Trophoblast cell (in vitro differentiated cells and primary cell): ENCODE measurements around the gene TTLL5.

Experiments used
- DNase-seq, 2 donors: peaks; one replicate each; pipeline ENCODE4 v3.0.0-alpha.2; 2016
- H2AFZ ChIP-seq: 2 replicates; pipeline ENCODE4 v1.6.1; 2013; ENCODE audit warnings: low read length, moderate library complexity, mild to moderate bottlenecking; ENCODE audit not compliant: insufficient read depth, poor library complexity
- H2AK5ac ChIP-seq: 2 replicates; pipeline ENCODE4 v1.6.1; 2013; ENCODE audit warnings: mild to moderate bottlenecking, low read length
- H2BK120ac ChIP-seq: 2 replicates; pipeline ENCODE4 v1.6.1; 2013; ENCODE audit warnings: low read length, mild to moderate bottlenecking, moderate library complexity; ENCODE audit not compliant: insufficient read depth, poor library complexity
- H2BK12ac ChIP-seq: 2 replicates; pipeline ENCODE4 v1.6.1; 2013; ENCODE audit warnings: mild to moderate bottlenecking, low read length, moderate library complexity
- H2BK5ac ChIP-seq: 2 replicates; pipeline ENCODE4 v1.6.1; 2013; ENCODE audit warnings: low read length, low read depth, moderate library complexity, mild to moderate bottlenecking; ENCODE audit not compliant: poor library complexity
- H3K14ac ChIP-seq: 2 replicates; pipeline ENCODE4 v1.6.1; 2013; ENCODE audit warnings: mild to moderate bottlenecking, low read length
- H3K18ac ChIP-seq: 2 replicates; pipeline ENCODE4 v1.6.1; 2013; ENCODE audit warnings: mild to moderate bottlenecking, low read length
- H3K23ac ChIP-seq: 2 replicates; pipeline ENCODE4 v1.6.1; 2013; ENCODE audit warnings: low read length
- H3K27ac ChIP-seq: 2 replicates; pipeline ENCODE4 v1.5.1; 2013; ENCODE audit warnings: low read depth, mild to moderate bottlenecking, inconsistent platforms, low read length, moderate library complexity
- H3K27me3 ChIP-seq: 2 replicates; pipeline ENCODE4 v1.6.1; 2013; ENCODE audit warnings: inconsistent platforms, mild to moderate bottlenecking, low read length, moderate library complexity; ENCODE audit not compliant: insufficient read depth
- H3K36me3 ChIP-seq, 2 experiments: 1 replicate in 1 of 2; 2 replicates in 1 of 2; pipeline ENCODE4 v1.6.1; 2013; ENCODE audit warnings: low read length in 2 of 2, mild to moderate bottlenecking in 2 of 2, moderate library complexity in 1 of 2; ENCODE audit not compliant: insufficient read depth in 2 of 2, control insufficient read depth in 1 of 2
- H3K4ac ChIP-seq: 2 replicates; pipeline ENCODE4 v1.6.1; 2013; ENCODE audit warnings: low read depth, mild to moderate bottlenecking, low read length, moderate library complexity
- H3K4me1 ChIP-seq, 2 experiments: 1 replicate in 1 of 2; 2 replicates in 1 of 2; pipeline ENCODE4 v1.6.1; 2013; ENCODE audit warnings: low read length in 2 of 2, mild to moderate bottlenecking in 2 of 2, moderate library complexity in 1 of 2; ENCODE audit not compliant: insufficient read depth in 2 of 2, control insufficient read depth in 1 of 2
- H3K4me2 ChIP-seq: 2 replicates; pipeline ENCODE4 v1.6.1; 2013; ENCODE audit warnings: inconsistent platforms, mild to moderate bottlenecking, low read length, moderate library complexity
- H3K4me3 ChIP-seq: 2 replicates; pipeline ENCODE4 v1.5.1; 2013; ENCODE audit warnings: mild to moderate bottlenecking, low read depth, low read length, inconsistent platforms
- H3K79me1 ChIP-seq: one replicate; pipeline ENCODE4 v1.6.1; 2013; ENCODE audit warnings: low read length
- H3K79me2 ChIP-seq: 2 replicates; pipeline ENCODE4 v1.6.1; 2013; ENCODE audit warnings: low read length, mild to moderate bottlenecking; ENCODE audit not compliant: control insufficient read depth, insufficient read depth, poor library complexity
- H3K9ac ChIP-seq: 2 replicates; pipeline ENCODE4 v1.6.1; 2013; ENCODE audit warnings: mild to moderate bottlenecking, low read length
- H3K9me3 ChIP-seq: 2 replicates; pipeline ENCODE4 v1.6.1; 2013; ENCODE audit warnings: low read depth, mild to moderate bottlenecking, control low read depth, inconsistent platforms, low read length; ENCODE audit not compliant: insufficient read depth
- H4K12ac ChIP-seq: 2 replicates; pipeline ENCODE4 v1.6.1; 2013; ENCODE audit warnings: low read depth, mild to moderate bottlenecking, low read length, moderate library complexity
- H4K8ac ChIP-seq: 2 replicates; pipeline ENCODE4 v1.6.1; 2013; ENCODE audit warnings: low read depth, mild to moderate bottlenecking, low read length, moderate library complexity
- H4K91ac ChIP-seq: one replicate; pipeline ENCODE4 v1.6.1; 2013; ENCODE audit warnings: low read depth, mild to moderate bottlenecking, low read length, moderate library complexity
- WGBS: extraction: QIAGEN DNeasy Blood & Tissue Kit; methylation state at CpG from one replicate; pipeline ENCODE4 v1.1.7; 2013; ENCODE audit warnings: missing lambda C conversion rate; ENCODE audit not compliant: insufficient read length, insufficient coverage; ENCODE audit errors: extremely low coverage; 5-methylcytosine and 5-hydroxymethylcytosine counted together

TTLL5 gene

DNA sequence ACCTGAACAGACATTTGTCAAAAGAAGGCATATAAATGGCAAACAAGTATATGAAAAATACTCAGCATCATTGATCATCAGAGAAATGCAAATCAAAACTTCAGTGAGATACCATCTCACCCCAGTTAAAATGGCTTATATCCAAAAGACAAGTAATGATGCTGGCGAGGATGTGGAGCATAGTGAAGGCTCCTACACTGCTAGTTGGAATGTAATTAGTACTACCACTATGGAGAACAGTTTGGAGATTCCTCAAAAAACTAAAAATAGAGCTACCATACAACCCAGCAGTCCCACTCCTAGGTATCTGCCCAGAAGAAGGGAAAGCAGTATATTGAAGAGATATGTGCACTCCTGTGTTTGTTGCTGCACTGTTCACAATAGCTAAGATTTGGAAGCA, 174.7 kb downstream of the TTLL5 start:
- Histone ChIP-seq H3K14ac (no peak overlapping the region), H2AFZ (no peak overlapping the region), H3K4ac (no peak overlapping the region), H2BK120ac (no peak overlapping the region), H3K36me3 (peaks cover 5 to 6% of the 10 kb centered on the region in 2 experiments), H3K4me1 (peaks cover 6 to 14% of the 10 kb centered on the region in 2 experiments), H3K18ac (no peak overlapping the region), H3K9ac (no peak overlapping the region), H3K27me3 (no peaks in the 10 kb centered on the region), H3K79me1 (peaks cover 5% of the 10 kb centered on the region), H4K8ac (no peak overlapping the region), H4K12ac (no peak overlapping the region), H3K79me2 (no peaks in the 10 kb centered on the region), H3K27ac (no peak overlapping the region), H2BK5ac (no peak overlapping the region), H4K91ac (no peak overlapping the region), H3K4me3 (no peak overlapping the region), H3K4me2 (no peak overlapping the region), H2AK5ac (no peak overlapping the region), H3K23ac (no peak overlapping the region), H3K9me3 (no peaks in the 10 kb centered on the region), H2BK12ac (no peak overlapping the region)
- DNase-seq, result peak; percentile 29 to 51
- no CpG with 5 or more reads among the region's 1 CpG for WGBS

DNA sequence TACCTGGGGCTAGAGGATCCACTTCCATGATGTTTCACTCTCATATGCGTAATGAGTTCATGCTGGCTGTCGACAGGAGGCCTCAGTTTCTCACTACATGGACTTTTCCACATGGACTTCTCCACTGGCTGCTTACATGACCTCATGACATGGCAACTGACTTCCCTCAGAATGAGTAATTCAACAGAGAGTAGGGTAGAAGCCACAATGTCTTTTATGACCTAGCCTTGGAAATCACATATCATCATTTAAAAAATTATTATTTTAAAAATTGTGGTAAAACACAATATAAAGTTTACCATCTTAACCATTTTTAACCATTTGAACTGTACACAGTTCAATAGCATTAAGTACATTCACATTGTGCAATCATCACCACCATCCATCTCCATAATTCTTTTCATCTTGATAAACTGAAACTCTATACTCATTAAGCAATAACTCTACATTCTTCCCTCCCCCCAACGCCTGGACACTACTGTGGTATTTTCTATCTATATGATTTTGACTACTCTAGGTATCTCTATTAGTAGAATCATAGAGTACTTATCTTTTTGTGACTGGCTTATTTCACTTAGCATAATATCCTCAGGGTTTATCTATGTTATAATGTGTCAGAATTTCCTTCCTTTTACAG, 176.2 kb downstream of the TTLL5 start:
- no peak overlapping the region for H2AK5ac ChIP-seq
- H2BK5ac ChIP-seq, result no peak overlapping the region
- H2AFZ ChIP-seq, result no peak overlapping the region
- H3K23ac ChIP-seq, result no peak overlapping the region
- H3K9ac ChIP-seq, result no peak overlapping the region
- no peak overlapping the region for H3K14ac ChIP-seq
- WGBS, result no CpG with 5 or more reads among the region's 3 CpGs
- H4K12ac ChIP-seq, result no peak overlapping the region
- no peaks in the 10 kb centered on the region for H3K79me2 ChIP-seq
- H3K4me1 ChIP-seq, result peaks cover 6% of the 10 kb centered on the region in 2 experiments
- H3K9me3 ChIP-seq, result no peaks in the 10 kb centered on the region
- H3K27me3 ChIP-seq, result no peaks in the 10 kb centered on the region
- no peak overlapping the region for H3K4me2 ChIP-seq
- peak overlapping the region; percentile 24 for H2BK12ac ChIP-seq
- peaks cover 5 to 6% of the 10 kb centered on the region in 2 experiments for H3K36me3 ChIP-seq
- H3K4me3 ChIP-seq, result no peak overlapping the region
- no peak overlapping the region for H4K8ac ChIP-seq
- H2BK120ac ChIP-seq, result no peak overlapping the region
- H3K4ac ChIP-seq, result no peak overlapping the region
- H3K79me1 ChIP-seq, result peaks cover 3% of the 10 kb centered on the region
- no peak overlapping the region for H3K18ac ChIP-seq
- no peak overlapping the region for H4K91ac ChIP-seq
- DNase-seq, result peak; percentile 43 to 69
- no peak overlapping the region for H3K27ac ChIP-seq

DNA sequence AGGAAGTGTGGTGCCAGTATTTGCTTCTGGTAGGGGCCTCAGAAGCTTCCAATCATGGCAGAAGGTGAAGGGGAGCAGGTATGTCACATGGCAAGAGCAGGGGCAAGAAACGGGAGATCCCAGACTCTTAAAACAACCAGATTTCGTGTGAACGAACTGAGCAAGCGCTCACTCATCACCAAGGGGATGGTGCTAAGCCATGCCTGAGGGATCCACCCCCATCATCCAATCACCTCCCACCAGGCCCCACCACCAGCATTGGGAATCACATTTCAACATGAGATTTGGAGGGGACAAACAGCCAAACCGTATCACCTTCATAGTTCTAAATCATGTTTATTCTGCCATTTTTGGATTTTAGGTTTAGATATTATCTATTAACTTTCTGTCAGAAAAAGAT, 179.9 kb downstream of the TTLL5 start:
- Histone ChIP-seq H4K91ac (no peak overlapping the region), H3K79me1 (no peaks in the 10 kb centered on the region), H3K4me2 (no peak overlapping the region), H4K12ac (no peak overlapping the region), H3K4me3 (no peak overlapping the region), H3K9ac (no peak overlapping the region), H3K4me1 (peaks cover 2 to 4% of the 10 kb centered on the region in 2 experiments), H2BK120ac (no peak overlapping the region), H3K14ac (no peak overlapping the region), H2AK5ac (no peak overlapping the region), H3K18ac (no peak overlapping the region), H2BK5ac (no peak overlapping the region), H4K8ac (no peak overlapping the region), H3K9me3 (no peaks in the 10 kb centered on the region), H2BK12ac (no peak overlapping the region), H3K36me3 (peaks cover 3 to 5% of the 10 kb centered on the region in 2 experiments), H3K23ac (no peak overlapping the region), H3K27ac (no peak overlapping the region), H3K4ac (no peak overlapping the region), H3K79me2 (no peaks in the 10 kb centered on the region), H2AFZ (no peak overlapping the region), H3K27me3 (no peaks in the 10 kb centered on the region)
- DNase-seq, result no peak
- no CpG with 5 or more reads among the region's 5 CpGs for WGBS

DNA sequence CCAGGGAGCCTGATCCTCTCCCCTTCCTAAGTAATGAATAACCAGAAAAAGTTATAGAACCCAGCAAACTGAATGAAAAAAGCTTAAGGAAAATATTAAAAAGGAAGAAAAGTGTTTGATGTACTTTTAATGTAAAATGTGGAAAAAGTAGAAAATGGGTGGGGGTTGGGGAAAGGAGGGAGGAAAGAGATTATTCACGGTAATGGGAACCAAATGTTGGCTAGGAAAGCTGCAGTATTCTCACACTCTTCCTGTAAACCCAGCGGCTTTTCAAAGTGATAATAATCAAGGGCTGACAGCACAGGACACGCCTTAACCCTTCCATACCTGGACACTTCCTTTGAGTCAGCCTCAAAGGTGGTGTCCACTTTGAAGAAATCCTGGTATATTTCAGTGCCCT, 181.5 kb downstream of the TTLL5 start:
- H2BK120ac ChIP-seq, result no peak overlapping the region
- no peak overlapping the region for H3K4me2 ChIP-seq
- H3K27ac ChIP-seq, result no peak overlapping the region
- no peak overlapping the region for H2BK12ac ChIP-seq
- H3K79me2 ChIP-seq, result no peaks in the 10 kb centered on the region
- peaks cover 2 to 4% of the 10 kb centered on the region in 2 experiments for H3K4me1 ChIP-seq
- no peak overlapping the region for H4K12ac ChIP-seq
- no CpG with 5 or more reads among the region's 3 CpGs for WGBS
- no peak overlapping the region for H2AFZ ChIP-seq
- H3K4me3 ChIP-seq, result no peak overlapping the region
- H3K79me1 ChIP-seq, result no peaks in the 10 kb centered on the region
- no peak overlapping the region for H3K4ac ChIP-seq
- H4K91ac ChIP-seq, result no peak overlapping the region
- no peaks in the 10 kb centered on the region for H3K9me3 ChIP-seq
- no peak overlapping the region for H2BK5ac ChIP-seq
- H3K9ac ChIP-seq, result no peak overlapping the region
- no peak overlapping the region for H3K18ac ChIP-seq
- peaks cover 4% of the 10 kb centered on the region in 2 experiments for H3K36me3 ChIP-seq
- no peak overlapping the region for H3K14ac ChIP-seq
- H2AK5ac ChIP-seq, result no peak overlapping the region
- no peak overlapping the region for H3K23ac ChIP-seq
- no peaks in the 10 kb centered on the region for H3K27me3 ChIP-seq
- H4K8ac ChIP-seq, result no peak overlapping the region
- no peak for DNase-seq
